Esophagus muscularis mucosa (tissue), 4 donors: ENCODE results near the gene MAPKAPK5. TPM values are rescaled to one million over a fixed set of nuclear protein-coding genes. Genes with fewer than 3 reads are reported as not detected.

Source experiments
- DNase-seq: peaks from one replicate; pipeline ENCODE4 v3.0.0-alpha.2; 2017; ENCODE audit errors: extremely low spot score
- H3K27ac ChIP-seq, 4 donors: fragments of 200-600 bp; sonication (generic); replicated peaks in 1 of 4; 1 replicate in 3 of 4; 2 replicates in 1 of 4; pipeline ENCODE4 v1.5.1; 2016 to 2019; ENCODE audit warnings: mild to moderate bottlenecking in 1 of 4
- H3K27me3 ChIP-seq, 4 donors: fragments of 200-600 bp; sonication (generic); one replicate each; pipeline versions ENCODE4 v1.5.1 to v1.6.0; 2016 to 2019
- H3K36me3 ChIP-seq, 4 donors: fragments of 200-600 bp; sonication (generic); one replicate each; pipeline ENCODE4 v1.5.1; 2016 to 2019
- H3K4me1 ChIP-seq, 4 donors: fragments of 200-600 bp; sonication (generic); one replicate each; pipeline ENCODE4 v1.5.1; 2016 to 2019
- H3K4me3 ChIP-seq, 4 donors: fragments of 200-600 bp; sonication (generic); 1 replicate in 2 of 4; 2 replicates in 2 of 4; pipeline ENCODE4 v1.5.1; 2016 to 2019; ENCODE audit warnings: mild to moderate bottlenecking in 4 of 4, moderate library complexity in 1 of 4
- H3K9me3 ChIP-seq, 4 donors: fragments of 200-600 bp; sonication (generic); 1 replicate in 3 of 4; 2 replicates in 1 of 4; pipeline ENCODE4 v1.5.1; 2016 to 2019
- CTCF ChIP-seq, 3 experiments: fragments of 200-600 bp in 2 of 3; fragments of 450-650 bp in 1 of 3; sonication (generic) in 2 of 3; IDR thresholded peaks; one replicate each; pipeline ENCODE4 v1.5.1; 2017 to 2019; ENCODE audit warnings: antibody characterized with exemption in 3 of 3, mild to moderate bottlenecking in 2 of 3, moderate library complexity in 1 of 3
- EP300 ChIP-seq: sonication (generic); formaldehyde crosslinking; IDR thresholded peaks from one replicate; pipeline ENCODE4 v1.6.1; 2017; ENCODE audit warnings: antibody characterized with exemption
- POLR2A ChIP-seq: fragments of 450-650 bp; IDR thresholded peaks from one replicate; pipeline ENCODE4 v1.6.1; 2017; ENCODE audit warnings: antibody characterized with exemption, moderate library complexity, mild to moderate bottlenecking, low read depth
- POLR2AphosphoS5 ChIP-seq, 2 donors: sonication (generic); formaldehyde crosslinking; IDR thresholded peaks; one replicate each; pipeline ENCODE4 v1.6.1; 2017; ENCODE audit warnings: antibody characterized with exemption in 2 of 2
- WGBS: methylation state at CpG from one replicate; pipeline ENCODE4 v1.1.5; 2018; 5-methylcytosine and 5-hydroxymethylcytosine counted together
- intact Hi-C: fragments of 100-400 bp; cut with DNase I; formaldehyde crosslinking; loops from one replicate; pipeline ENCODE4 v1.15.1; 2023
- total RNA-seq, 4 donors: library from RNA; depleted of rRNA; stranded (reverse); fragments of >200 nt; gene quantifications; one replicate each; pipeline versions ENCODE4 v1.1.0 to v1.2.1, GENCODE V29; 2016

MAPKAPK5 gene
- total RNA-seq: 10 to 100 TPM; 30.3 to 43.7 (median 34.1) TPM

DNA sequence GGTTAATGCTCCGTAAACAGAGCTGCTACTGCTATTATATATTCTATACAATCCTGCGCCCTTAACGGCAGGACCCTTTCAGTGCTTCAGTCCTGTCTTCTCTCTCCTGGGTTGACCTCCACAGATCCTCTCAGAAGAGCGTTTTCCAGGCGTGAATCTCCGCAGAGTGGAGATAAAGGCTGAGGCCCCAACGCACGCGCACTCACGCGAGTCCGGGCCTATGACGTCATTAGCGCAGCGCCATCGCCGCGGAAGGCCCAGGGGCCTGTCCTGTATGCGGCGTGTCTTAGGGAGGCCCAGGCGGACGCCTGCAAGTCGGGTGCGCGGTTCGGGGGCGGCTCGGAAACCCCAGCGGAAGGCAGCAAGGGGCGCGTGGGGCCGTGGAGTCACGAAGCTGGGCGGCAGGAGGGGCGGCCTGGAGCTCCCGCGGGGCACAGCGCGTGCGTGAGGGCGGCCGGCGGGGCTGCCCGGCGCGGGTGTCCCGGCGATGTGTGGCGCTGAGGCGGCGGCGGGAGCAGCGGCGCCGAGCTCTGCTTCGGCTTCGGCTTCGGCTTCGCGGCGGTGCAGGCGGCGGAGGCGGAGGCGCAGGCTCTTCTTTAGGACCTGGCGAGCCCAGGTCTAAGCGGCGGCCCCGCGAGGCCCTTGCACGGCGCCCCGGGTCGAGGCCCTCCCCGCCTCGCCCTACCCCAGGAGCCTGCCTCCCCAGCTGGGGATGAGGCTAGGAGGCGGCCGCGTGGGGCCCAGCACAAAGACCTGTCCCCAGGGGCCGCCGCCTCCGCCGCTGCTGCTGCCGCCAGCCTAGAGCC lies at the start of gene MAPKAPK5:
TSS of gene MAPKAPK5 (plus strand) at position 479 of the 806 bp plus-strand sequence. CDS start 506 bp downstream, outside the sequence.
- peaks cover 30 to 61% (median 52%) of the 10 kb centered on the region in 4 donors for H3K4me1 ChIP-seq
- TF ChIP-seq POLR2A: peak; percentile 56
- peak in 1 of 3 experiments; percentile 36 for TF ChIP-seq CTCF (IDR thresholded peaks at IDR 0.05)
- no peak for TF ChIP-seq EP300
- TF ChIP-seq POLR2AphosphoS5 (IDR thresholded peaks at IDR 0.05): peak; percentile 94 to 98

DNA sequence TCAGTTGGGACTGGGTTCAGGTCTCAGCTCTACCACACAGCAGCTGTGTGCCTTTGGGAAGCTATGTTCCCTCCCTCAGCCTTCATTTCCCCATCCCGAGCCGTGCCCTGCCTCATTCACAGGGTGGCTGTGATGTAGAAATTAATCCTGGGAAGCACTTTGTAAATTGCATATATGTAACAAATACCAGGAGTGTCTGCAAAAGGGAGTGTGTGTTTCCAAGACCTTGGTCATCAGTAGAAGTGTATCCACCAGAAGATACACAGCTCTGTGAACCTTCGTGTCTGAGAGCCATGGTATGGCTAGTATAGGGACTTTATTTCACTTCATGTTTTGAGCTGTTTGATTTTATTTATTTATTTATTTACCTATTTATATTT lies 49.2 kb upstream of the MAPKAPK5 start:
- no peaks in the 10 kb centered on the region for H3K9me3 ChIP-seq
- H3K27me3 ChIP-seq: no peaks in the 10 kb centered on the region
- 97% methylated on average over 3 of the region's 3 CpGs for WGBS
- H3K4me1 ChIP-seq: peaks cover 11 to 25% (median 20%) of the 10 kb centered on the region in 4 donors
- DNase-seq: no peak
- no peak overlapping the region for H3K4me3 ChIP-seq
- TF ChIP-seq EP300: no peak
- peak overlapping the region in 3 of 4 donors; percentile 49 to 64 (median 58) for H3K27ac ChIP-seq
- intact Hi-C loops: no loop called here
- peaks cover 78 to 100% (median 88%) of the 10 kb centered on the region in 4 donors for H3K36me3 ChIP-seq

More for the DNA sequence above, at the start of gene MAPKAPK5:
- H3K27ac ChIP-seq: peak within 1 kb of the TSS; percentile 93 to 97 (median 96)
- H3K9me3 ChIP-seq: no peaks in the 10 kb centered on the region
- peak within 1 kb of the TSS; percentile 95 to 100 (median 97) for H3K4me3 ChIP-seq
- intact Hi-C loops: no loop called here
- DNase-seq: peak; percentile 98
- 0% methylated on average over 48 of the region's 84 CpGs for WGBS
- H3K36me3 ChIP-seq: peaks cover 0 to 24% (median 13%) of the 10 kb centered on the region in 4 donors
- no peaks in the 10 kb centered on the region for H3K27me3 ChIP-seq

DNA sequence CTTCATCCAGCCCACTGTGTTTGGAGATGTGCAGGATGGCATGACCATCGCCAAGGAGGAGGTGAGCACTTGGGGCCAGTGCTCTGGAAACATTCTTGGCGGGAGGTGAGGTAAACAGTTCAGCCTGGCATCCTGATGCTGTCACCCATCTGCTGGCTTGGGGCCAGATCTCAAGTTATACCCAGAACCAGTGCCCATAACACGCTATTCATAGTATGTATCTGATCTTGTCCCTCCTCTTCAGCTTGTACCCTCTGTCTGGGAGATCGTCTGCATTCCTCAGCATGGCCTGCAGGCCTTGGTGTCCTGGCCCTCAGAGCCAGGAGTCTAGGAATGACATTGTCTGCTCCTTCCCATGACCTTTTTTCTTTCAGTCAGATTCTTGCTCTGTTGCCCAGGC lies 43.8 kb upstream of the MAPKAPK5 start:
- intact Hi-C loops: no loop called here
- TF ChIP-seq POLR2AphosphoS5 (IDR thresholded peaks at IDR 0.05) (peak in 1 of 2 donors; percentile 11), EP300 (no peak)
- DNase-seq: no peak
- H3K36me3 ChIP-seq: peaks cover 91 to 100% (median 95%) of the 10 kb centered on the region in 4 donors
- H3K4me3 ChIP-seq: no peak overlapping the region
- 89% methylated on average over 3 of the region's 4 CpGs for WGBS
- peak overlapping the region in 2 of 4 donors; percentile 14 to 19 for H3K27ac ChIP-seq
- H3K4me1 ChIP-seq: peaks cover 0 to 10% (median 6%) of the 10 kb centered on the region in 4 donors
- H3K27me3 ChIP-seq: no peaks in the 10 kb centered on the region
- H3K9me3 ChIP-seq: no peaks in the 10 kb centered on the region

DNA sequence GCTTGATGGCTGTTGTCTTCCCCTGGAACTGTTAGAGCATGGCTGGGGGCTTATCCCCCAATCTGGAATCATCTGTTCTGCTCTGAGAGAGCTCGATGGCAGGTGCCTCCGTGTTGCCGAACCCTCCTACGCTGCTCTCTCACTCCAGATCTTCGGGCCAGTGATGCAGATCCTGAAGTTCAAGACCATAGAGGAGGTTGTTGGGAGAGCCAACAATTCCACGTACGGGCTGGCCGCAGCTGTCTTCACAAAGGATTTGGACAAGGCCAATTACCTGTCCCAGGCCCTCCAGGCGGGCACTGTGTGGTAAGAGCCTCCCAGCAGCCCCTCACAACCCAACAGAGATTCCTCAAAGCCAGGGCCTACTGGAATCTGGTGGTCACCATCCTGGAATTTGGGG lies 42.3 kb upstream of the MAPKAPK5 start:
- intact Hi-C loops: no loop called here
- Histone ChIP-seq H3K4me3 (no peak overlapping the region), H3K27ac (no peak overlapping the region), H3K9me3 (no peaks in the 10 kb centered on the region), H3K27me3 (no peaks in the 10 kb centered on the region), H3K4me1 (peaks cover 0 to 10% (median 6%) of the 10 kb centered on the region in 4 donors), H3K36me3 (peaks cover 88 to 100% (median 95%) of the 10 kb centered on the region in 4 donors)
- DNase-seq: no peak
- TF ChIP-seq POLR2A: no peak
- WGBS: 100% methylated on average over 4 of the region's 9 CpGs

GRCh38 chr12:111803038-111803626 lies 38.9 kb upstream of the MAPKAPK5 start:
- peaks cover 0 to 6% (median 1%) of the 10 kb centered on the region in 4 donors for H3K4me1 ChIP-seq
- DNase-seq: no peak
- H3K9me3 ChIP-seq: no peaks in the 10 kb centered on the region
- H3K4me3 ChIP-seq: no peak overlapping the region
- no peaks in the 10 kb centered on the region for H3K27me3 ChIP-seq
- 96% methylated on average over 6 of the region's 6 CpGs for WGBS
- peaks cover 90 to 100% (median 95%) of the 10 kb centered on the region in 4 donors for H3K36me3 ChIP-seq
- TF ChIP-seq CTCF (IDR thresholded peaks at IDR 0.05) (no peak), POLR2AphosphoS5 (IDR thresholded peaks at IDR 0.05) (no peak), POLR2A (no peak), EP300 (no peak)
- H3K27ac ChIP-seq: no peak overlapping the region
- intact Hi-C loops: no loop called here

- Histone ChIP-seq H3K27ac (no peak overlapping the region), H3K27me3 (no peaks in the 10 kb centered on the region), H3K9me3 (no peaks in the 10 kb centered on the region), H3K36me3 (peaks cover 89 to 100% (median 94%) of the 10 kb centered on the region in 4 donors), H3K4me3 (no peak overlapping the region), H3K4me1 (no peaks in the 10 kb centered on the region)
- DNase-seq: no peak
- WGBS: 91% methylated on average over 8 of the region's 8 CpGs
- intact Hi-C loops: no loop called here
- TF ChIP-seq POLR2AphosphoS5 (IDR thresholded peaks at IDR 0.05) (no peak), CTCF (IDR thresholded peaks at IDR 0.05) (no peak), EP300 (no peak), POLR2A (no peak)
Measured at GRCh38 chr12:111803851-111804250, 38.2 kb upstream of the MAPKAPK5 start.
